HG03108 (cell line): Measurements from ENCODE around the gene HAO1.

Experiments
- ATAC-seq: cut with Tn5 transposase; IDR thresholded peaks from one replicate; pipeline ENCODE4 v1.9.1; 2021; ENCODE audit warnings: moderate library complexity; ENCODE audit not compliant: unreplicated experiment

HAO1 gene

GRCh38 chr20:7930343-7930742 lies 9.9 kb downstream of the HAO1 start:
- no peak for ATAC-seq

- no peak for ATAC-seq
Measured at GRCh38 chr20:7926767-7927166, 13.5 kb downstream of the HAO1 start.

DNA sequence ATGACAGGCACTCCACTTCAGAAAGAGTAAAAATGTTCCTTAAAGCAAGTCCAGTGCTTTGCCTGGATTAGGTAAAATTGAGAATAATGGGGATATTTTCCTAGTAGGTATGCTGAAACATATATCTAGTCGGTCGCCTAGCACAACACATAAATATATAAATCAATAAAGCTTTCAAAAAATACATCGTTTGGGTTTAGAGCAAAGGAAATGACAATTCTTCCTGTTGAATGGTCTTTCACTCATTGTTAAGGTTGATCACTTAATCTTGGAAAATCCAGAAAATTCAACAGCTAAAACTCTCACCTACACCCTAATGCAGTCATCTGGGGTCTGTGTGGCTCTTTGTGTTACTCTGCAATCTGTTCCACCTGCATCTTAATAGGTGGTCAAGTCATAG lies 13.9 kb downstream of the HAO1 start:
- no peak for ATAC-seq

DNA sequence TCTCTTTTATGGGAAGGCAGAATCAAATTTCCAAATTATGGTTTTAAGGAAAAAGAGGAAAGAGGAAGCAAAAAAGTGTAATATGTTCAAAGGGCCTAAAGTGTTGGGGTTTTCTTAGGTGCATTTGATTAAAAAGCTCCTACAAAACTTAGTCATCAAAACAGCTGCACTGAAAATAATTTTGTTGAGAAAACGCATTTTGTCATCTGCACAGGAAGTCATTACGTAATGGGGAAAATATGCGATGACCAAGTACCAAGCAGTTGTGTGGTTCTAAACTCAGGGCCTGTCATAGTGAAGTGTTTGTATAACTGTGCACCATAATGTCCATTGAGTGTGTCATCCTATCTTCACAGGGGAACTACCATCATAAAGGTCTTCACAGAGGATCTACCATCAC lies 15.6 kb downstream of the HAO1 start:
- no peak for ATAC-seq

DNA sequence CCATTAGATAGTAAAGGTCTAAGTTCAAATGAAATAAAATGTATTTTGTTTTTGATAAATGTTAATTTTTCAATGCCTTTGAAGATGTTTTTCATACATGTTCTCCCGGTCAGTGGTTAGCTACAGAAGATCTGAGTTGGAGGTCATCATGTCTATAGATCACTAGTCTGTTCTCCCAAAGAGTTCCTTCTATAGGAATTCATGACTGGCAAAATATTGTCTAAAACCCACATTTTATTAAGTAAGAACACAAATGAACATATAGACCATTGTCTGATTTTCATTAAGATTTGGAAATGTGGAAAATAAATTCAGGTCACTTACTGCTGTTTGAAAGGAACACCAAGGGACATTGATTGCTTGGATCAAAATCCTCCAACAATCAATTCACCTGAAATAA lies 23.6 kb downstream of the HAO1 start:
- no peak for ATAC-seq

DNA sequence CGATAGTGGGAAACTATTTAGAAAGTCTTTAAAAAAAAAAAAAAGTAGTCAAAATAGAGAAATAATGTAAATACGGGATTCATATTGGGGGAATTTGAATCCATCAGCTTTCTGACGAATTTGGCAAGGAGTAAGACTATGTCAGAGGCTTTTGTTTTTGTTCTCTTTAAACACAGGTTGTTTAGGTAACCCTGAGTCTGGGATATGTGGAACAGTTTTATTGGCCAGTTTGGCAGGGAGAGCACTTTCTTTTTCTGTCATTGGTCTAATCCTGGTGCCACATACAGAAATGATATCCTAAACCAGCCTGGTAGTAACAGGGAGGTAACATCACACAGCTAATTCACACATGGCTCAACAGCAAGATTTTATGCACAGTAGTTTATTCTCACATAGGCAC lies 27.7 kb downstream of the HAO1 start:
- ATAC-seq = no peak

DNA sequence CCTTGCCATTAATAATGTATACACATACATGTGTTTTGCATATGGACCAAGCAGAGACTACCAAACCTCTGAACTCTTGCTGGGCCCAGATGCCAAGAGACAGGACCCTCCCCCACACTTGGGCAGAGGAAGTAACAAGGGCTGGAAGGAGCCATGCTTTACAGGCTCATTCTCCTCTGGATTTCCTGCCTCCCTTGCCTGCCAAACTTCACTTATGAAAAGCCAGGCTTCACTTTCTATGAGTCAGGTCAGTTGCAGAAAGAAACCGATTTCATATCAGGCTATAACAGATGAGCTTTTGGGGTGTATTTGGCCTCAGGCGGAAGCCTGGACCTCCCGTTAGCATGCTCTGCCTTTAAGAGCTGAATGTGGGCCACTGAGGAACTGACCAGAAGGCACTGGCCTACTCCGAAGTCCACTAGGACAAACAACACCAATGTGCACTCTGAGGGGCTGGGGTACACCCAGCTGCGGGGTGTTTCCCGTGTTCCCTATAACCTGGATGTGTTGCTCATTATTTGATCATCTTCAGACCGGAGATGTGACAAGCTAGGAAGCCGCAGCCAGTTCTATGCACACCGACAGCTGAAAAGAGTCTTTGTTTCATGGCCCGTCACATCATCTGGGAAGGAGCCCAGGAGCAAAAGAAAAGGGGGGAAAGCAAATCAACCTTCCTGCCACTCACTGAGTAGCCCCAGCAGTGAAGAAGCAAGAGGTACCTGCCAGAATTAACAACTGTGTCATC lies 28.5 kb downstream of the HAO1 start:
- no peak for ATAC-seq

- ATAC-seq = no peak
Measured at GRCh38 chr20:7908905-7909304, 31.4 kb downstream of the HAO1 start.

DNA sequence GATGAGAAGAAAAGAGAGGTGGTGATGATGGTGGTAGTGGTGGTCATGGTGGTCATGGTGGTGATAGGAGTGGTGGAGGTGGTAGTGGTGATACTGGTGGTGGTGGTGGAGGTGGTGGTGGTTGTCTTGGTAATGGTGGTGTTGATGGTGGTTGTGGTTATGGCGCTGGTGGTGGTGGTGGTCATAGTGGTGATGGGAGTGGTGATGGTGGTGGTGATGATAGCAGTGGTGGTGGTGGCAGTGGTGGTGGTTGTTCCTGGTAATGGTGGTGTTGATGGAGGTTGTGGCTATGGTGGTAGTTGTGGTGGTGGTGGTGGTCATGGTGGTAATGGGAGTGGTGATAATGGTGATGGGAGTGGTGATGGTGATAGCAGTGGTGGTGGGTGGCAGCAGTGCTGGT lies 36.8 kb downstream of the HAO1 start:
- ATAC-seq = no peak

DNA sequence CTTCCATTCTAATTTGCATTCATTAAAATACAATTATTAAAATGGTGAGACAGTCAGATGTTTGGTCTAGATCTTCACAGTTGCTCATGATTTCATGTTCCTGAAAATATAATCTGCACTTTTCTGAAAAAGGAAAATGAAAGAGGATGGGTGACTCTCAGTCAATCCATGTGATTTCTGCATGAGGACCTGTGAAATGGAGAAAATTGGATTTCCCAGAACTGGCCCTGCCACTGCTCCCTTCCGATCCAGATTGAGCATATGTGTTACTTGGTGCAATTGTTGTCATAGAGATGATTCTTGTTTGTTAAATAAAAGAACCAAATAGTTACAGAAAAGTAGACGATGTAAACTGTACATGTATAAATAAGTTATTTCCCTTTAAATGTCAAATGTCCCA lies 37.4 kb downstream of the HAO1 start:
- no peak for ATAC-seq

GRCh38 chr20:7897781-7898364 lies 42.4 kb downstream of the HAO1 start:
- ATAC-seq = no peak

GRCh38 chr20:7893014-7893730 lies 47.1 kb downstream of the HAO1 start:
- no peak for ATAC-seq

- ATAC-seq = no peak
Measured at GRCh38 chr20:7891705-7892104, 48.6 kb downstream of the HAO1 start.

DNA sequence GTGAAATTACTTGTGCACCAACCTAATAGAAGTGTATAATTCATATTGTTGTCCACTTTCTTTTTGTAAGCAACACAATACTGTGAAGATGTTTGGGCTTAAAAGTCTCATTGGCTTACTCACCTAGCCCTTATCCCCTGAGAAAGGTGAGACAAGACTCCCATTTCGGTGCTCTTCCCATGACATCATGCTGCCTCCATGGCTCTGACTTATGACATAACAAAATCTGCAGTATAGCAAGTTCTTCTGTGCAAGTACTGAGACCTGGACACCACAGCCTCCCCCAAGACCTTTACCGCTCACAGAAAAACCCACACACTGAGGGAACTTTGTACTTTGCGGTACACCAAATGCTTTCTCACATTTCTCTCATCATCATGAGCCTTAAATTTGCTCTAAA lies 50.5 kb downstream of the HAO1 start:
- ATAC-seq = no peak

GRCh38 chr20:7883741-7884140 lies 56.5 kb downstream of the HAO1 start:
- ATAC-seq = no peak

DNA sequence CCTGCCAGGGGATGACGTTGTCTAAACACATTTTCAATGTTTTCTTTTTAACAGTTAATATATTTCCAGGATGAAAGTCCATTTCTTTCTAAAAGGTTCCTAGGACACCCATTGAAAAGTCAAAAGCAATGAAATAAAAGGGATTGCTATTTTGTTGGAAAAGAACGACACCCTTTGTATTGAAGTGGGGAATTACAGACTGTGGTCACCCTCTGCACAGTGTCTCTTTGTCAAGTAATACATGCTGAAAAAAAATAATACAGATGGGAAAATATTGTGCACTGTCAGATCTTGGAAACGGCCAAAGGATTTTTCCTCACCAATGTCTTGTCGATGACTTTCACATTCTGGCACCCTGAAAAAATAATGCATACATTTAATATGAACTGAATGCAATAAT lies 56.9 kb downstream of the HAO1 start:
- ATAC-seq = no peak

- ATAC-seq = no peak
Measured at GRCh38 chr20:7882076-7882475, 58.2 kb downstream of the HAO1 start.

DNA sequence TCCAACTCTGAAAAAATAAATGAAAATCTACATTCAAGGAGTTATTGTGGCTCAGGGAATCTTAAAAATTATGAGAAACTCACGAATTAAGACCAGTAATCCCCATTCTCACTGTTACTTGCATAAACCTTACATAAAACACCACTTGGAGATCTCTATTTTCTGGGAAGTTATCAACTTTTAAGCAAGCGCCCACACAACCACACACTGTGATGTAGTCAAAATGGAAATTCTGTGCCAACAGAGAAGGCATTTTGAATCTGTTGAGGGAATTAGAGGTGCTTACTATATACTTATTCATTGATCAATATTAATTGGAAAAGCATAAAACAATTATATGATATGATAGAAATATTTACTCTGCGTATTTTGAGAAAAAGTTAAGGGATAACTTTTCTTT lies 58.7 kb downstream of the HAO1 start:
- no peak for ATAC-seq

GRCh38 chr20:7879883-7880282 lies 60.4 kb downstream of the HAO1 start:
- no peak for ATAC-seq

- ATAC-seq = no peak
Measured at GRCh38 chr20:7868108-7868507, 72.2 kb downstream of the HAO1 start.

DNA sequence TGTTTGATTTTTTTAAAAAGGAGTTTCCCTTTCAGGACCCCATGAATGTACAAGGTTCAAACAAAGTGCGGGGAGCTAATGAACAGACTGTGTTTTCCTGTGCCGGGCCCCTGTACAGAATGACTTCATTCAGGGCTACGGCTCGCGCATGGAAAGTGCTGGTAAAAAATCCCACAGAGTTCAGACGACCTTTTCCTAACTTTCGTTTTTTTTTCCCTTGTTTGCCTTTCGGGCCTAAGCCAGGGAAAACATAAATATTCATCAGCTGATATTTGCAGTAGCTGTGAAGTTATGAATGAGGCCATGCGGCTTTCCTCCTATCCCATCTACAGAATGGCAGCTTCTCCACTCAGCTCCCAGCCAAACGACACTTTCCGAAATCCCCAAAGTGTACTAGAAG lies 74.0 kb downstream of the HAO1 start:
- ATAC-seq = no peak

DNA sequence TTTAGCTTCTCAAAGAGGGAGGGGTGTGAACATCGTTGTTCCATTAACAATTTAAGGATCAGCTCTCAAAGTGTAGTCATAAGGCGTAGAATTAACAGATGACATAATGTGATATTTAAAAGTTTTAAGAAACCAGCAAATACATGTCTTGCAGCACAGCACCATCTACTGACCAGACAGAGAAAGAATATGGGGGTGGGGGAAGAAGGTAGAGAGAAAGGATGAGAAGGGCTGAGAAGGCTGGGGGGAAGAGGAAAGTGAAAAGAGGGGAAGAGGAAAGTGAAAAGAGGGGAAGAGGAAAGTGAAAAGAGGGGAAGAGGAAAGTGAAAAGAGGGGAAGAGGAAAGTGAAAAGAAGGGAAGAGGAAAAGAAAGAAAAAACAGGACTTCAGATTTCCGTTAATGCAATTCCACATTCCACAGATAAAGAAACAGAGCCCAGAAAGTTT lies 80.9 kb downstream of the HAO1 start:
- no peak for ATAC-seq
